Rectal smooth muscle tissue (tissue), 1 donor: ENCODE data around the gene RPS6KB1.
"Not testable (repeated sequence)": the region's sequence is repeated elsewhere in the genome, so short reads cannot be mapped to it uniquely, and the experiment has no call there.

ENCODE experiments used
- H3K27ac ChIP-seq: one replicate; pipeline ENCODE4 v1.7.0; 2013; ENCODE audit warnings: low read depth, low read length, inconsistent platforms
- H3K27me3 ChIP-seq: one replicate; pipeline ENCODE4 v1.7.0; 2013; ENCODE audit warnings: low read length; ENCODE audit not compliant: control insufficient read depth, insufficient read depth
- H3K36me3 ChIP-seq: one replicate; pipeline ENCODE4 v1.7.0; 2013; ENCODE audit warnings: low read length; ENCODE audit not compliant: control insufficient read depth, insufficient read depth
- H3K4me1 ChIP-seq: one replicate; pipeline ENCODE4 v1.7.0; 2013; ENCODE audit warnings: low read length; ENCODE audit not compliant: control insufficient read depth, insufficient read depth
- H3K4me3 ChIP-seq: one replicate; pipeline ENCODE4 v1.7.0; 2013; ENCODE audit warnings: low read length
- H3K9ac ChIP-seq: one replicate; pipeline ENCODE4 v1.7.0; 2013; ENCODE audit warnings: low read length

The RPS6KB1 gene

GRCh38 chr17:59962739-59963318 lies 69.9 kb downstream of the RPS6KB1 start:
- no peak overlapping the region for H3K9ac ChIP-seq
- peaks cover 3% of the 10 kb centered on the region for H3K4me1 ChIP-seq
- no peak overlapping the region for H3K27ac ChIP-seq
- H3K4me3 ChIP-seq = no peak overlapping the region
- H3K27me3 ChIP-seq = no peaks in the 10 kb centered on the region
- no peaks in the 10 kb centered on the region for H3K36me3 ChIP-seq

- Histone ChIP-seq H3K36me3 (no peaks in the 10 kb centered on the region), H3K27ac (peak overlapping the region; percentile 88), H3K4me3 (peak overlapping the region; percentile 87), H3K4me1 (peaks cover 3% of the 10 kb centered on the region), H3K9ac (peak overlapping the region; percentile 89), H3K27me3 (no peaks in the 10 kb centered on the region)
Measured at GRCh38 chr17:59963738-59964481, 71.0 kb downstream of the RPS6KB1 start.

GRCh38 chr17:59964482-59965328 lies 71.8 kb downstream of the RPS6KB1 start, which contains the start of gene RNFT1:
Gene RNFT1 (minus strand): TSS chr17:59964740. CDS start chr17:59964663, 77 bp downstream.
- Histone ChIP-seq H3K4me3 (peak within 1 kb of the TSS; percentile 87), H3K4me1 (peaks cover 3% of the 10 kb centered on the region), H3K9ac (peak within 1 kb of the TSS; percentile 89), H3K27ac (peak within 1 kb of the TSS; percentile 88), H3K36me3 (no peaks in the 10 kb centered on the region), H3K27me3 (no peaks in the 10 kb centered on the region)

- not testable (repeated sequence) for H3K4me3 ChIP-seq, H3K27me3 ChIP-seq
Measured at GRCh38 chr17:59971771-59972170, 78.8 kb downstream of the RPS6KB1 start.

GRCh38 chr17:59972778-59973177 lies 79.9 kb downstream of the RPS6KB1 start:
- no peak overlapping the region for H3K4me3 ChIP-seq
- H3K9ac ChIP-seq = no peak overlapping the region
- no peaks in the 10 kb centered on the region for H3K36me3 ChIP-seq
- H3K27me3 ChIP-seq = no peaks in the 10 kb centered on the region
- no peaks in the 10 kb centered on the region for H3K4me1 ChIP-seq
- H3K27ac ChIP-seq = no peak overlapping the region

More at GRCh38 chr17:59971771-59972170, 78.8 kb downstream of the RPS6KB1 start:
- H3K36me3 ChIP-seq, H3K27ac ChIP-seq, H3K9ac ChIP-seq, H3K4me1 ChIP-seq: not testable (repeated sequence)

- not testable (repeated sequence) for H3K4me1 ChIP-seq, H3K4me3 ChIP-seq, H3K36me3 ChIP-seq, H3K27ac ChIP-seq, H3K9ac ChIP-seq, H3K27me3 ChIP-seq
Measured at GRCh38 chr17:59973483-59973882, 80.6 kb downstream of the RPS6KB1 start.

GRCh38 chr17:59975166-59975565 lies 82.2 kb downstream of the RPS6KB1 start:
- H3K27ac ChIP-seq, H3K4me3 ChIP-seq, H3K4me1 ChIP-seq, H3K36me3 ChIP-seq, H3K9ac ChIP-seq, H3K27me3 ChIP-seq: not testable (repeated sequence)

- H3K4me3 ChIP-seq, H3K4me1 ChIP-seq, H3K27ac ChIP-seq, H3K36me3 ChIP-seq, H3K27me3 ChIP-seq, H3K9ac ChIP-seq: not testable (repeated sequence)
Measured at GRCh38 chr17:59996608-59997007, 103.7 kb downstream of the RPS6KB1 start.
